HG03039 (cell line): Measurements from ENCODE around the gene FASTKD2.
"Not testable (repeated sequence)": the region's sequence is repeated elsewhere in the genome, so short reads cannot be mapped to it uniquely, and the experiment has no call there.

Experiments used
- ATAC-seq: cut with Tn5 transposase; IDR thresholded peaks from one replicate; pipeline ENCODE4 v1.9.1; 2021; ENCODE audit warnings: mild to moderate bottlenecking, moderate library complexity; ENCODE audit not compliant: unreplicated experiment

FASTKD2 gene

DNA sequence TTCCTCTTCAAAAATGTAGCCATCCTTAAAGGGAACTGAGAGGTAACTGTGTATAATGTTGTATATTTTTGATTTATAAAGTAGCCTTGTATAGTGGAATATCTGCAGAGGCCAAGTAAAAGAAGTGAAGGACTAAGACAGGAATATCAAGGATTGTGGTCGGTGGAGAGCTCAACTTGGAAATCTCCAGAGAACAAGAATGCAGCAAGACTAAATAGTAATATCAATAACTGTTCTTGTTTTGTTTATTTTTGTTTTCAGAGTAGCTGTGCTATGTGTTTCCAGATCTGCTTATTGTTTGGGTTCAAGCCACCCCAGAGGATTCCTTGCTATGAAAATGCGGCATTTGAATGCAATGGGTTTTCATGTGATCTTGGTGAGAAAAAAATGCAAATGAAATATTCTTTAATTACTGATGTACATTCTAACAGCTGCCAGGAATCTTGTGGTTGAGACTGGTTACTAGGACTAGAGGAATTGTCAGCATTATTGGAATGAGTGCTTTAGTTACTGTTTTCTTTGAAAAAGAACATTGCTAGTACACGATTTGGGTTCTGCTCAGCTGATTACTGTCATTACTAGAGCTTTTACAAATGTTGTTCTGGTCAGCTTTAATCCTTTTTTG lies 25.0 kb downstream of the FASTKD2 start:
- ATAC-seq, result no peak

DNA sequence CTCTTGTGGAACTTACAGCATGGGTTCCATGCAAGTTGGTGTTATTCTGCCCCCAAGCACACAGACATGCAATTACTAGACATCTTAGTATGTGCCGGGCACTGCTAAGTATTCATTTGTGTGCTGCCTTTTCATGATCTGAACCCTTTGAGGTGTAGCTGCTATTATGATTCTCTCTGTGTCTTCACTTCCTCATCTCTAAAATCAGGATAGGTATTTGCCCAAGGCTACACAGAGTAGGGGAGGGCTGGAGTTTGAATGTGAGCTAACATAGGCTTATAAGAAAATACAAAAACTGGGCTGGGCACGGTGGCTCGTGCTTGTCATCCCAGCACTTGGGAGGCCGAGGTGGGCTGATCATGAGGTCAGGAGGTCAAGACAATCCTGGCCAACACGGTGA lies 27.2 kb downstream of the FASTKD2 start:
- ATAC-seq, result no peak

DNA sequence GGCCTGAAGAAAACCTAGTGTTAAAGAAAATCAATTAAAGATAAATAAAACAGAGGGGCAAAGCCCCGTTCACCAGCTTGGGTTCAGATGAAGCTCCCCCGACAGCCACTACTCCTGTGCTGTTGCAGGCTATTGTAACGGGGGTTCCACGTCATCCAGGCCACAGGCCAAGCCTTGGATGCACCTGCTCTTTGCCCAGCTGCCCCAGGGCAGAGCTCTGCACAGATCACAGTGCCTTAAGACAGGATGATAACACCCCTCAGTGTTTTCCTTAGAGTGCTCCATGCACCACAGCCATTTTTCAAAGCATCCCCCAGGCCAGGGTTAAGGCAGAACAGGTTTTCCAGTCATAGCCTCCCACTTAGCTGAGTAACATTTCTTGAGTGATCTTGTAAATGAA lies 32.0 kb downstream of the FASTKD2 start:
- no peak for ATAC-seq

DNA sequence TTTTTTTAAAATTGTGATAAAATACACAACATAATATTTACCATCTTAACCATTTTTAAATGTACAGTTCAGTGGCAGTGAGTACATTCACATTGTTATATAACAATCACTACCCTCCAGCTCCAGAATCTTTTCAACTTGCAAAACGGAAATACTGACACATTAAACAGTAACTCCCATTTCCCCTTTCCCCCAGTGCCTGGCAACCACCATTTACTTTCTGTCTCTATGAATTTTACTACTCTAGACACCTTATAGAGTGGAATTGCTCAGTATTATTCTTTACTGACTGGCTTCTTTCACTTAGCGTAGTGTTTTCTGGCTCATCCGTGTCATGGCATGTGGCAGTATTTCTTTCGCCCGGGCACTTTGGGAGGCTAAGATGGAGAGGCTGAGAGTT lies 32.6 kb downstream of the FASTKD2 start:
- ATAC-seq, result no peak

DNA sequence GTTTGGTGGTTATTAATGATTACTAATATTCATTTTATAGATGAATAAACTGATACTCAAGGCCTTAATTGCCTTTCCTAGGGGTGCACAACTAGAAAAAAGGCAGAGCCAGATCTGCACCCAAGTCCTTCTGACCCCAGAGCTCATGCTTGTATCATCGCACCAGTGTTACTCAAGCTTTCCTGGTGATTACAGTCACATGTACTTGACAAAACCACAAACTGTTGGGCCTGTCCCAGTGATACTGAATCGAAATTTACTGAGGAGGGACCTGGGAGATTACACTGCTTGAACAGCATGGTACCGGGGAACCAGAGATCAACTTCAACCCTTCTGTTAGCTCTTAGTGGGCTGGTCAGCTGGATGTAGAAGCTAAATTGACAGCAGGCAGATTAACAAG lies 33.7 kb downstream of the FASTKD2 start:
- no peak for ATAC-seq

DNA sequence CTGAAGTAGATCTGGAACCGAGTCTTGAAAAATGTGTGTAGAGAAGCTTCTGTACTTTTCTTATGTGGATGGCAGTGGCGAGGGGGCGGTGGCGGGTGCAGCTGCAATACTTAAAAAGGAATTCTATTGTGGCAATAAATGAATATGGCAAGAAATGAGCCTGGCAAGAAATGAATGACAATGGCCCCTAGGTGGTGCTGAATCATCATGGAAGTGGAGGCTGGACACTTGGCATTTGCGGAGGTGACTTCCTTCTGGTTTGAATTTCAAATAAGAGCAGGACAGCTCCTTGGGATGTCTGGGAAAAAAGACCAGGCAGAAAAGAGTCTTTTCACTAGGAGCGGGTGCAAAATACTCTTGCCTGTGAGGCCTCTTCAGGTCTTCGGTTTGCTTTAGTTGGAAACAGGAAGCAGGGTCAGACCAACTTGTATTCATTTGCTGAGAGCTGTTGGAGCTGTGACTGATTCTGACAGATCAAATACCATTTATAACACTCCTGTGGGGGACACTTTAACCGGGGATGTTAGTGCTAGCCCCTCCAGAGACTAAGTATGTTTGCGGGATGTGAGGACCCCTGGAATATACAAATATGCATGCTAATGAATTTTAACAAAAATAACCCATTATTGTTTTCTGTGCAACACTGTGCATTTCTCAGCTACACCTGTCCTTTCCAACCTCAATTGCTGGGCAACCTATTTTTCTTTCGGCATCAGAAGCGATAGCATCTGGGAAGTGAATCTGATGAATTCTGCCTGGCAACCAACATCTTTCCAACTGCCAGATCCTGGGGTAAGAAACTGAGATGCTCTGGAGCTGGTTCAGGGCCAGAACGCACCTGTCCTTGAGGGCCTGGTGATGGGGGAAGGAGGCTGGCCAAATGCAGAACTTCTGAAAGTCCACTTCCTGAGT lies 35.4 kb downstream of the FASTKD2 start:
- peak; percentile 51 for ATAC-seq

DNA sequence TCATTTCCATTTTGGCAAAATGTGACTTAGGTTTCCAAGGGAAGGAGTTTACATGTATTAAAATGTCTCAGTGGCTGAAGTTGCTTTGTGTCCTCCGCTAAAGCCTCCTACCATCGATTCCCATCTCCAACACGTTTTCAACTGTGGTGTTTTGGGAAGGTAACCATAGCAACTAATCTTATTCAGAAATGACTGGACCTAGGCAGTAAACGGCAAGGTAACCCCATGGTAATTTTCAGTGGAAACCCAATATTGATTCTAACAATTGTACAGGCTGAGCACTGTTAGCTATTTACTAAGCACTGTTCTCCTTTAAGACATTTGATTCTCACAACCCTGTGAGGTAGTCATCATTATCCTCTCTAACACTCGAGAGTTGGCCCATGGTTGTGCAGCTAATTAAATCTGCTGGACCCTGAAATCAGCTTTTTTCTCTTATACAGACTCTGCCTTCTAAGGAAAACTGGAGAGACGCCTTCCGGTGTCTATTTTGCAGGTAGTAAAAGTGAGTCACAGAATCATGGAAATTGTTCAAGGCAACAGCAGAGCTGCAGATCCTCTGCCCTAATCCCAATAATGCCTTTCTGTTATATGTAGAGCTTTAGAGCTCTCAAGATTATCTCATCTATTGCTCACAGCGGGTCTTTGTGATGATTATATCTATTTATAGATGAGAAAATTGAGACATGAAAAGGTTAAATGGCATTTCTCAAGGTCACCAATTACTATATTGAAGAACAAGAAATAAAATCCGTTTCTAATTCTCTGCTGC lies 36.2 kb downstream of the FASTKD2 start:
- no peak for ATAC-seq

DNA sequence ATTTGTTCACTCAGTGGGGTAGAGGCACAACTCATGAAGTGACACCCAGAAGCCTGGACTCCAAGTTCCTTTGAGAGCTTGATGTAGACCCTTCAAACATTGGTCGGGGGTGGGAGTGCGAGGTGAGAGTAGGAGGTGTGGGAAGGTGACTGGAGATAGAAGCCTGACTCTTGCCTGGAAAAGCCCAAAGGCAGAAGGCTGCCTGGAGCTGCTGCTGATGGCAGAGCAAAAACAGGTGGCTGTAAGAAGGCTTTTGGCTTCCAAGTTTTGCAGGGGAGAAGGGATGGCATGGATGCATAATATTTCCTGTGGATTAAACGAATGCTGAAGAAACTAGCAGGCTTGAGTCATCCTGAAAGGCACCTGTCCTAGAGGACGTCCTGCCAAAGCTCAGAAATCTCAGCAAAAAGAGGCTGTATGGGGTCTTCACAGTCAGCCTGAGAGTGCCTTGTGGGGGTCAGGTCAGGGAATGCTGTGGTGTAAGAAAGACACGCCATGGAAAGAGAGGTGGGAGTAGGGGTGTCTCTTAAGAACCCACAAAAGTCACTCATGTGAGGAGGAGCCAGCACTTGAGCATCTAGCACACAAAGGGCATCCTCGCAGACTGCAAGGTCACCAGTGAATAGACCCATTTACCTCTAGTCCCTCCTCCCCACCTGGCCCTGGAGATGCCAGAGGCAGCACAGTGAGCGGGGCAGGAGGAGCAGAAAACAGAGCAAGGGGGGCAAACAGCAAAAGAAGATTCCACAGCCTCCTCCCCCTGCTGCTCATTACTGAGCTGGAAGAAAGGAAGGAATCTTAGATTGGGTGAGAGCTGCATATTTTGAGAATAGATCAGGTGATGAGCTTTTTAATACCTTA lies 37.5 kb downstream of the FASTKD2 start:
- no peak for ATAC-seq

DNA sequence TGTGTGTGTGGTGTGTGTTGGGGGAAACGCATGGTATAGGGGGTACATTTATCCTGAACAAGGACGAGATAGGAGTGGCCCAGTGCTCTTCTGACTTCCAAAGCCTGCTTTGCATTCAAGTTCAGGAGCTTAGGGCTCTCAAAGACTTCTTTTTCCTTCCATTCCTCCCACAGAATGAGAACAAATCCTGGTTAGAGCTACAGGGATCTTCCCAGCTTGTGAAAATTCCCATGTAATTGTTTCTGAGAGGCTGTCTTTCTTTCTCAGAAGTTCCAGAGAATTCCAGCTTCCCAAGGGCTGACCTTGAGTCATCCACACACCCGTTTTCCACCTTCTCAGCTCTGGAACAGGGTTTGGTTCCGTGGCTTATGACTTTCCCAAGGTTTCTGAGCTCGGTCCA lies 38.9 kb downstream of the FASTKD2 start:
- ATAC-seq, result no peak

DNA sequence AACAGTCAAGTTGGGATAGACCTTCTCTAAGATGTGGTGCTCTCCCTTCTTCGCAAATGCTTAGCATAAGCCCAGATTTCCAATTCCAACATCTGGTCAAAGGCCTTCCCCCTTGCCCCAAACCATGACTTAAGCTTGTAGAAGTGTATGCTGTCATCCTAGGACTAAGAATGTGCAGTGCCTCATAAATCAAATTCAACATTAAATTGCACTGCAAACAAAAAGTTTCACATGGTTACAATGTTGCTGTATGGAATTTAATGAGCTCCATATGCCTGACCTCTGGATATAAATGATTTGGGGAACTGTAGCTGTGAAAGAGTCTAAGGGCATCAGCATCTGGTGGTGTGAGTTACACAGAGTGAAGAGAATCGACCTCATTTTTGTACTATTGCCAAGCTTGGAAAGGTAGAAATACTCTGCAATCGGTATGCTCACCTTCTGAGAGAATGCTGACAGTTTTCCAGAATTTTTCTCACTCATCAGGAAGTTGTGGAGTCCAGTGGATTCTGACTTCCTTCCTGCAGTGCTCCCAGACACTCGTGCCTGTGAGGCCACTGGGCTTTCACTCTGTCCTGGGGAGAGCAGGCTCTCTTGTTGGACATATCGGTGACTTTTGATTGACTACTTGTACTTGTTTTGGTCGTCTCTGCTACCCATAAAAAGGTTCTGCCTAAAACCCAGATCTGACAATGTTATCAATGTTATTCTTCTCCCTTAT lies 40.6 kb downstream of the FASTKD2 start:
- no peak for ATAC-seq

DNA sequence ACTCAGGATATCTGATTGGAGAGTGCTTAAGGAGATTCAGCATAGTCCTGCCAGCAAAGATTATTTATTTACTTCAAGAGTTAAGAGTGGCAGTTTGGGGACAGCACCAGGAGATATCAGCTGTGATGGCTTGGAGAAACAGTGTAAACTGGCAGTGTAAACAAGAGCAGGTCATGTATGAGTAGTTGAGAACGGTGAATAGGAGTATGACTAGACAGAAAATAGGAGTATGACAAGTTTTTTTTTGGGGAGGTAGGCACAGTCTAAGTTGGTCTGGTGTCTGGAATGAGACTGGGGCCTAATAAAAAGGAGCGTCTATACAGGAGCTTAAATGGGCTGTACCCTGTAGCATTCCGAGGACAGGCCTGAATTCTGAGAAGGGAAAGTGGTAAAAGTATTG lies 42.2 kb downstream of the FASTKD2 start:
- ATAC-seq, result not testable (repeated sequence)

DNA sequence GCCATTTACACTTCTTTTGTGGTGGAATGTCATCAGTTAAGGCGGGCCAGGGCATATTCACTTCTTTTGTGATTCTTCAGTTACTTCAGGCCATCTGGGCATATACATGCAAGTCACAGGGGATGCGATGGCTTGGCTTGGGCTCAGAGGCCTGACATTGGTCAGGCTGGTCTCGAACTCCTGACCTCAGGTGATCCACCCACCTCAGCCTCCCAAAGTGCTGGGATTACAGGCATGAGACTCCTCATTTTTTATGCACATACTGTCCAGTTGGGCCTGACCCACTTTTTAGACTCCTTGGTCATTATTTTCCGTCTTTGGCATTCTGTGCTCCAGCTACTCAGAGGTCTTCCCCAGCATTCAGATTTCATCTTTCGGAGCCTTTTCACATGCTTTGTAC lies 47.1 kb downstream of the FASTKD2 start:
- not testable (repeated sequence) for ATAC-seq

DNA sequence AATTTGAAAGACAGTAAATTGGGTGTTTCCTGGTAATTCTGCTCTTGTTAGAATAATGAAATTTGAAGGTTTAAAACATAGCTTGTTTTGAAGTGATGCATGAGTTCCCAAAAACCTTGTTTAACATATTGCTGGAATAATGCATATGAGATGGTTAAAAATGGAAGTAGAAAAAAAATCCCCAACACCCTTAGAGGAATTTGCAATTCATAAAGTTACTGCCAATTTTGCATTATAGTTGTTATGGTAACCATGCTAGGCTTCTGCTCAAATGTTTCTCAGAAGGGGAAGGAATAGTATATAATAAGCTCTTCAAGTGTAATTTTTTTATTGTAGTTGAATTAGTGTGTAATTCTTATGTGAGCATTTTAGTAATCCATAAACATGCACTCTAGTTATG lies 49.1 kb downstream of the FASTKD2 start:
- ATAC-seq, result no peak

DNA sequence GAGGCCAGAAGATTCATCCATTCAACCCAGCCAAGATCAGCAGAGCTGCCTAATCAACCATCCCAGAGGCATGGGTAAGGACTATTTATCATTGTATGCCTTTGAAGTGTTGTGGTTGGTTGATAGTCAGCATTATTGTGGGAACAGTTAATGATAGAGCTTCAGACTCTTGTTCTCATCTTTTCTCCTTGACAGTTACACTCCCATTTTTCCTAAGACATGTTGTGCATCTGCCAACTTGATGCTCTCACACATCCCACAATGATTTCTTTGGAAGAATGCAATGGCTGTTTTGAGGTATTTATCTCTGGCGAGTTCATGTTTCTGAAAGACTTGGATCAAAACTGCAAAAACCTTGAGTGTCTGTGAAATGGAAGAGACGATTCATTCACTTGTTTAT lies 55.4 kb downstream of the FASTKD2 start:
- no peak for ATAC-seq

DNA sequence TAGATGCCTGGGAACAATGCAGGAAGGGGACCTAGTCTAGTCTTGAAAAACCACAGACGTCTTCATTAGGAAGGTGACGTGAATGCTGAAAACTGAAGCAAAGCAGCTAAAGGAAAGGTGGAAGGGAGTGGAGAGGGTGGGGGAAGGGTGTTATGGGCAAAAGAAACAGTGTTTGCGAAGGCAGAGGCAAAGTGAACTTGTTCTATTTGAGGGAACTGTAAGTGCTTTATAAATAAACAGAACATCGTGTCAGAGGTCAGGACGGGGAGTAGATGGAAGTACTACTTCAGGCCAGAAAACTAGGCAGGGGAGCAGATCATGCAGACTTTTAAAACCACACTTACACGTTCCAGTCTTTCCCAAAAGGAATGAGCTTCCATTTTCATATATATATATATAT lies 57.8 kb downstream of the FASTKD2 start:
- no peak for ATAC-seq

DNA sequence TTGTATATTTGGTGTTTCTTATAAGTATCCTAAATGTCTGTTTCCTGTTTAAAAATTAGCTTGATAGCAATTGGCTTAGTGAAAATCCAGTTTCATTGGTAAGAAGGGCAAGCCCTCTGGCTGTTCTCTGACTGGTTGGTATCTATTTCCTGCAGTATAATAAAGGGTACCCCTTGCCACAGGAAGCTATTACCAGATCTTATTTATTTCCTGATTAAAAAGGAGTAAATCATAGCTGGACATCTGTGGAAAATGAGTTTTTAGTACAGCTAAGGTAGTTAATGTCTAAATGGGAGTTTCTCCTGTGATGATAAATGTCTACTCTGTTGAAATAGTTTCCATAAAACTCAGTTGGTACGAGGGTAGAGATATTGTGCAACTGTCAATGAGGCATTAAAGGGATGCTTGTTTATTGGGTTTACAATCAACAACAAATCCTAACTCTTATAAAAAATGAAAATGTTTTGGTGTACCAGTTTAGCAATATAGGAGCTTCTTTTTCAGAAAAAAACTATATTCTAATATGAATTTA lies 58.7 kb downstream of the FASTKD2 start:
- no peak for ATAC-seq

DNA sequence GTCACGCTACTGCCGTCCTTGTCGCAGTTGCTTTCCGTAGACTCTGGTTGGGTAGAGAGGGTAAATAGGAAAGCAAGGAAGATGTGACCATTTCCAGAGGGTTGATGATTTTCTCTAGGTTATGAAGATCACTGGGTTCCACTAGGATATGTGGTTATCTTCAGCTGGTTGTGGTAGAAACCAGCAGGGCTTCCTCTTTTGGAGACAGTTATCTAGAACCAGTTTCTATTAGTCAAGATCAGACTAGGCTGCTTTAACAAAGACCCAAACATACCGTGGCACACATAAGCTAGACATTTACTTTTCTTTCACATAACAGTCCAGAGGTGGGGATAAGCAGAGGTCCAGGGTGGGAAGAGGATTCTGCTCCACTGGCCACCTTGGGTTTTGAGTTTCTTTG lies 59.6 kb downstream of the FASTKD2 start:
- ATAC-seq, result no peak

DNA sequence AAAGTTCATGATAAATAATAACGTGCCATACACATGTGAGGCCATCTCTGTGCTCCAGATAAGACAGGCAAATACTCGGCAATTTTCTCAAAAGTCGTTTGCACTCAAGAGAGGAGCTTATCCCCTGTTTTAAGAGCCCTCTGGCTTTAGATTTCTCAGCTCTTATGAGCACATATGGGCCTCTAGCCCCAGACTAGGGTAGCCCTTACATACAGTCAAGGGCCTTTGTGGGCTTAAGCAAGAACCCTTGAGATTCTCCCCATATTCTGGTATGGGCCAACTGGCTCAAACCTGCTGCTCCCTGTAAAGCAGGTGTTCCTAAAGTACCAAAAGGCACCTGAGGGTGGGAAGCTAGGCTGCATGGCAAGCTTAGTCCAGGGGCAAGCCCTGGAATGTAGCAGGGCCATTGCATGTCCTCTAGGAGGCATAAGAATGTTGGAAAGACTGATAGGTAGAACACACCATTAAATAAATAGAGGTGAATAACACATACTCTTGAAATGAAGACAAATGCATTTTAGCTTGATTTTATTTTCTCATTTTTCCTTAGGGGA lies 66.1 kb downstream of the FASTKD2 start:
- ATAC-seq, result no peak

DNA sequence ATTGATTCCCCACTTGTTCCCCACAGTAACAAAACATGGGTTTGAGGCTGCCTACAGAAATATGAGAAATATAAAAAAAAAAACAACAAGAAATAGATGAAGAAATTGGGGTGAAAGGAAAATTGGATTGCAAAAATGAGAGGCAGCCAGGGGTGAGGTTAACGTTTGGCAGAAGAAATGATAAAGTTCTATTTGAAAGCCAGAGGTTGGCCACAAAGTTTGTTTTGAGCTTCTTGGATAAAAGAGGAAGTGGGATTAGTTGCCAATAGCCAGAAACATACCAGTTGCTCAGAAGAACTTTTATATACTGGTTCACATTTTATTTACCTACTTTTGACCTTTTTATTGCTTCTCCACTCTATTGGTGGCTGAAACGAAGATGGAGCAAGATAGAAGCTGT lies 67.5 kb downstream of the FASTKD2 start:
- no peak for ATAC-seq

DNA sequence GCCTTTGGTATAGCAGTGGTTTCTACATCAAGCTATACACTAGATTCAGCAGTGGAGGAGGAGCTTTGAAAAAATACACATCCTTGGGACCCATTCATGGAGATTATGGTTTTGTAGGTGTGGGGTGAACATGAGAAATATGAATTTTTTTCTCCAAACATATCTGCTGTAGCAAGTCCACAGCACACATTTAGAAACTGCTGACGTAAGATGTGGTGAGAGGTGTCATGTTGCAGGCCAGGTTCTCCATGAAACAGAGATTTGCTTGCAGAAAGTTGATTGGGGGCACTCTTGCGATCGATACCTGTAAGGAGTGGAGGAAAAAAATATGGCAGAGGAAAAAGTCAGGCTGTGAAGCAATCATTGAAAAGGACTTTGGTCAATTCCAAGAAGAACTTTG lies 67.9 kb downstream of the FASTKD2 start:
- no peak for ATAC-seq
